ENCODE measurements around the gene DSC2. TPM values are rescaled to one million over a fixed set of nuclear protein-coding genes. Genes with fewer than 3 reads are reported as not detected.

Gene DSC2
- total and polyA plus RNA-seq, 2 donors (not counting 1 experiment from before 2014, with no cell fraction given) = 0.01 TPM; not detected in 1

- no peak for TF ChIP-seq CTCF (IDR thresholded peaks at IDR 0.05)
- Histone ChIP-seq H4K20me1 (ENCODE audit: control insufficient read depth, insufficient read depth, low read length, poor library complexity, severe bottlenecking) (no peaks in the 10 kb centered on the region), H3K4me1 (ENCODE audit: control insufficient read depth in 2 of 2, insufficient read depth in 2 of 2, low read length in 2 of 2) (no peaks in the 10 kb centered on the region), H3K36me3 (replicated peaks in 1 of 2; ENCODE audit: control extremely low read depth in 1 of 2, control insufficient read depth in 1 of 2, extremely low read depth in 1 of 2, insufficient read depth in 2 of 2, low read length in 1 of 2) (no peaks in the 10 kb centered on the region), H3K4me2 (replicated peaks; ENCODE audit: low read depth, low read length, poor library complexity, severe bottlenecking) (no peak overlapping the region), H3K27ac (ENCODE audit: low read length in 2 of 2) (no peak overlapping the region), H3K79me2 (ENCODE audit: control insufficient read depth, insufficient read depth, low read length) (no peaks in the 10 kb centered on the region), H3K4me3 (ENCODE audit: control extremely low read depth in 1 of 5, extremely low read depth in 1 of 5, insufficient read depth in 1 of 5, low read depth in 2 of 5, low read length in 4 of 5) (no peak overlapping the region), H3K9me3 (ENCODE audit: control extremely low read depth in 1 of 3, control insufficient read depth in 2 of 3, insufficient read depth in 1 of 3, low read length in 2 of 3) (peaks cover 0 to 11% (median 0%) of the 10 kb centered on the region in 3 donors), H2AFZ (ENCODE audit: insufficient read depth, low read depth, low read length, poor library complexity, severe bottlenecking) (no peak overlapping the region), H3K9ac (ENCODE audit: low read length) (no peak overlapping the region), H3K27me3 (replicated peaks in 1 of 4; ENCODE audit: control extremely low read depth in 1 of 4, control insufficient read depth in 3 of 4, insufficient read depth in 4 of 4, low read length in 3 of 4) (peaks cover 0 to 12% (median 3%) of the 10 kb centered on the region in 4 experiments)
- H3K4me1 Mint-ChIP-seq = no peaks in the 10 kb centered on the region
- intact Hi-C loops (cut with micrococcal nuclease) = no loop called here
- no peaks in the 10 kb centered on the region for H3K9me3 Mint-ChIP-seq (ENCODE audit: insufficient read depth)
- H3K27me3 Mint-ChIP-seq = peaks cover 26% of the 10 kb centered on the region
- ChIA-PET CTCF (no interaction called here), POLR2A (no interaction called here)
- ATAC-seq (ENCODE audit: low read depth) (no peak), DNase-seq (no peak)
- H3K4me3 Mint-ChIP-seq = no peak overlapping the region
- H3K27ac Mint-ChIP-seq = no peak overlapping the region
- no CpG with 5 or more reads among the region's 3 CpGs for WGBS (ENCODE audit: insufficient coverage)
Measured at GRCh38 chr18:31104444-31104843, 2.2 kb upstream of the DSC2 start.

- TF ChIP-seq CTCF (IDR thresholded peaks at IDR 0.05) (no peak), EZH2 (IDR thresholded peaks at IDR 0.05; ENCODE audit: borderline replicate concordance, insufficient read depth, low read depth, low read length, poor library complexity, severe bottlenecking) (no peak)
- peaks cover 0 to 11% (median 0%) of the 10 kb centered on the region in 3 donors for H3K9me3 ChIP-seq (ENCODE audit: control extremely low read depth in 1 of 3, control insufficient read depth in 2 of 3, insufficient read depth in 1 of 3, low read length in 2 of 3)
- H3K9ac ChIP-seq (ENCODE audit: low read length) = no peak overlapping the region
- Mint-ChIP-seq H3K9me3 (ENCODE audit: insufficient read depth) (no peaks in the 10 kb centered on the region), H3K4me1 (no peaks in the 10 kb centered on the region), H3K27ac (no peak overlapping the region), H3K4me3 (no peak overlapping the region), H3K27me3 (peaks cover 34% of the 10 kb centered on the region)
- ChIA-PET POLR2A (no interaction called here), CTCF (no interaction called here)
- no peaks in the 10 kb centered on the region for H3K79me2 ChIP-seq (ENCODE audit: control insufficient read depth, insufficient read depth, low read length)
- H3K27ac ChIP-seq (ENCODE audit: low read length in 2 of 2) = no peak overlapping the region
- DNase-seq (no peak), ATAC-seq (ENCODE audit: low read depth) (no peak)
- WGBS (ENCODE audit: insufficient coverage) = 96% methylated on average over 3 of the region's 3 CpGs
- peaks cover 0 to 13% (median 3%) of the 10 kb centered on the region in 4 experiments for H3K27me3 ChIP-seq (replicated peaks in 1 of 4; ENCODE audit: control extremely low read depth in 1 of 4, control insufficient read depth in 3 of 4, insufficient read depth in 4 of 4, low read length in 3 of 4)
- no peaks in the 10 kb centered on the region for H3K36me3 ChIP-seq (replicated peaks in 1 of 2; ENCODE audit: control extremely low read depth in 1 of 2, control insufficient read depth in 1 of 2, extremely low read depth in 1 of 2, insufficient read depth in 2 of 2, low read length in 1 of 2)
- no peaks in the 10 kb centered on the region for H4K20me1 ChIP-seq (ENCODE audit: control insufficient read depth, insufficient read depth, low read length, poor library complexity, severe bottlenecking)
- no peaks in the 10 kb centered on the region for H3K4me1 ChIP-seq (ENCODE audit: control insufficient read depth in 2 of 2, insufficient read depth in 2 of 2, low read length in 2 of 2)
- H3K4me2 ChIP-seq (replicated peaks; ENCODE audit: low read depth, low read length, poor library complexity, severe bottlenecking) = no peak overlapping the region
- H3K4me3 ChIP-seq (ENCODE audit: control extremely low read depth in 1 of 5, extremely low read depth in 1 of 5, insufficient read depth in 1 of 5, low read depth in 2 of 5, low read length in 4 of 5) = no peak overlapping the region
- intact Hi-C loops (cut with micrococcal nuclease) = no loop called here
- no peak overlapping the region for H2AFZ ChIP-seq (ENCODE audit: insufficient read depth, low read depth, low read length, poor library complexity, severe bottlenecking)
Measured at GRCh38 chr18:31103423-31103822, 1.2 kb upstream of the DSC2 start.
